ENCODE measurements around the gene ARHGDIA. TPM values are rescaled to one million over a fixed set of nuclear protein-coding genes. Genes with fewer than 3 reads are reported as not detected.

The ARHGDIA gene
- total and polyA plus RNA-seq, 2 of the 8 experiments (the other 6 are each of a cell fraction or from before 2014, with no cell fraction given), result 62.4 to 217 TPM

DNA sequence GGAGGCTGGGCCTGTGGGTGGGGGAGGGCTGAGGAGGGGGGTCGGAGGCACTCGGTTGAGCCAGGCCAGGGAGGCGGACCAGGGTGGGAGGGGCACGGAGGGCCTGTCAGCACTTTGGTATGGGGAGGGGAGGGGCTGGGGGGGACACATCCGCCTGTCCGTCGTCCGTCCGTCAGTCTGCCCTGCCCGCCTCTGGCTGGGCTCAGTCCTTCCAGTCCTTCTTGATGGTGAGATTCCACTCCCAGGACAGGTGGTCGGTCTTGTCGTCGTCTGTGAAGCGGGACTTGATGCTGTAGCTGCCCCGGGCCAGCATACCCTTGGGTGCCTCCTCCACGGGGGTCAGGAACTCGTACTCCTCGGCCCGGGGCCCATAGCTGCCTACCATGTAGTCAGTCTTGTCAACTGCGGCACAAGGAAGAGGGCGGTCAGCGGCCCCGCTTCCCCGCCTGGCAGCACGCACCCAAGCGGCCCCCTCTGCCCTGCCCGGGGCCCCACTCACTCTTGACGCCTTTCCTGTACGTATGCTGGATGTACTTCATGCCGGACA, 2.4 kb downstream of the ARHGDIA start:
- Histone ChIP-seq H3K36me3 (ENCODE audit: control insufficient read depth in 2 of 4, insufficient read depth in 4 of 4, low read length in 3 of 4) (peaks cover 0 to 22% (median 5%) of the 10 kb centered on the region in 4 experiments; a peak in 4 of 8 replicates), H3K18ac (ENCODE audit: extremely low read depth, low read length) (no peak overlapping the region), H4K8ac (ENCODE audit: extremely low read depth, insufficient read depth, low read length) (peak overlapping the region; percentile 71), H2AK5ac (ENCODE audit: low read depth, low read length) (no peak overlapping the region), H3K4me1 (replicated peaks in 1 of 4; ENCODE audit: control insufficient read depth in 3 of 4, insufficient read depth in 4 of 4, low read length in 3 of 4) (peaks cover 0 to 31% (median 21%) of the 10 kb centered on the region in 4 experiments; a peak in 6 of 7 replicates), H4K5ac (ENCODE audit: insufficient read length, low read depth, low read length) (no peak overlapping the region), H3K9me3 (ENCODE audit: insufficient read depth in 2 of 2, low read depth in 1 of 2, low read length in 1 of 2) (no peaks in the 10 kb centered on the region), H3K14ac (ENCODE audit: insufficient read length) (no peak overlapping the region), H3K4me2 (ENCODE audit: insufficient read depth in 1 of 2, low read depth in 2 of 2, low read length in 2 of 2) (no peak overlapping the region), H2AFZ (ENCODE audit: low read length) (no peak overlapping the region), H3K4me3 (ENCODE audit: extremely low read depth in 1 of 4, insufficient read depth in 2 of 4, low read depth in 3 of 4, low read length in 4 of 4) (0 out of 8 replicates have a peak overlapping the region, but pooled peaks of 1 of the 4 experiments have one; percentile 1), H2BK20ac (ENCODE audit: low read length) (no peak overlapping the region), H3K23me2 (ENCODE audit: low read depth, low read length) (peaks cover 12% of the 10 kb centered on the region; the same call in 1 of the 2 replicates), H4K91ac (replicated peaks; ENCODE audit: insufficient read length, low read length) (no peak overlapping the region), H3K9ac (replicated peaks in 1 of 4; ENCODE audit: extremely low read depth in 1 of 4, low read depth in 3 of 4, low read length in 3 of 4) (no peak overlapping the region), H2BK15ac (ENCODE audit: low read length) (no peak overlapping the region), H2BK12ac (ENCODE audit: low read depth, low read length) (0 out of 2 replicates have a peak overlapping the region, but pooled peaks have one; percentile 50), H3K4ac (replicated peaks; ENCODE audit: insufficient read length, low read depth, low read length) (no peak overlapping the region), H4K20me1 (replicated peaks in 1 of 2; ENCODE audit: control insufficient read depth in 1 of 2, insufficient read depth in 2 of 2, low read length in 2 of 2) (peaks cover 8 to 40% of the 10 kb centered on the region in 2 experiments), H3K79me2 (ENCODE audit: control insufficient read depth in 1 of 2, insufficient read depth in 2 of 2, low read length in 2 of 2) (peaks cover 4 to 11% of the 10 kb centered on the region in 2 experiments; a peak in 2 of 4 replicates), H2BK120ac (replicated peaks; ENCODE audit: low read depth, low read length) (no peak overlapping the region), H2BK5ac (ENCODE audit: low read depth, low read length) (no peak overlapping the region), H3K56ac (replicated peaks; ENCODE audit: insufficient read length, low read depth, low read length) (no peak overlapping the region), H3K27me3 (replicated peaks in 1 of 4; ENCODE audit: control insufficient read depth in 3 of 4, extremely low read depth in 1 of 4, insufficient read depth in 3 of 4, low read length in 3 of 4) (no peaks in the 10 kb centered on the region), H3K23ac (ENCODE audit: insufficient read length) (no peak overlapping the region), H3K27ac (ENCODE audit: low read depth, low read length) (no peak overlapping the region), H3K79me1 (ENCODE audit: low read depth, low read length) (peaks cover 2% of the 10 kb centered on the region)
- 87% methylated on average over 26 of the region's 30 CpGs; no CpG with 5 or more reads in 1 of the 2 experiments for WGBS, 2 experiments (ENCODE audit: extremely low coverage in 1 of 2, insufficient coverage in 1 of 2, insufficient read length in 1 of 2, insufficient replicate concordance in 2 of 2, low coverage in 1 of 2, low lambda C conversion rate in 2 of 2, missing lambda C conversion rate in 1 of 2)
- DNase-seq (ENCODE audit: low read depth in 1 of 2, low spot score in 2 of 2) (no peak), FAIRE-seq (no peak)
- ChIA-PET CTCF (ENCODE audit: partially characterized antibody) (interaction anchor here (0.6 to 2.9 kb wide), 42 partner anchors 10 to 190 kb away, joined by 3 to 24 read pairs (median 5); partner anchors contain the start of genes MYADML2, NPB, PCYT2 and PYCR1), POLR2A (ENCODE audit: partially characterized antibody) (interaction anchor here (0.7 to 6.6 kb wide), 27 partner anchors 8 to 183 kb away, joined by 3 to 41 read pairs (median 5); partner anchors contain the start of genes ALYREF, ANAPC11, CENPX and LRRC45)
- TF ChIP-seq SUZ12 (IDR thresholded peaks at IDR 0.05; ENCODE audit: low read length) (no peak), EZH2 (IDR thresholded peaks at IDR 0.05; ENCODE audit: low read depth, low read length, severe bottlenecking) (no peak), CHD1 (IDR thresholded peaks at IDR 0.05; ENCODE audit: low read depth, low read length) (no peak), ASH2L (IDR thresholded peaks at IDR 0.05; ENCODE audit: low read length) (no peak), POLR2A (IDR thresholded peaks at IDR 0.05; ENCODE audit: control extremely low read depth in 1 of 2, low read depth in 2 of 2, low read length in 2 of 2) (peak; percentile 48 to 55; a peak in 2 of 3 replicates), CBX8 (IDR thresholded peaks at IDR 0.05; ENCODE audit: borderline replicate concordance, low read depth, low read length) (no peak), CBX5 (IDR thresholded peaks at IDR 0.05; ENCODE audit: low read depth, low read length) (no peak), POLR2AphosphoS5 (IDR thresholded peaks at IDR 0.05; ENCODE audit: low read depth, low read length) (peak; percentile 64; the same call in 1 of the 2 replicates), SIX5 (IDR thresholded peaks at IDR 0.05; ENCODE audit: low read depth, low read length) (no peak)
- TF ChIP-seq, protein P1, sequence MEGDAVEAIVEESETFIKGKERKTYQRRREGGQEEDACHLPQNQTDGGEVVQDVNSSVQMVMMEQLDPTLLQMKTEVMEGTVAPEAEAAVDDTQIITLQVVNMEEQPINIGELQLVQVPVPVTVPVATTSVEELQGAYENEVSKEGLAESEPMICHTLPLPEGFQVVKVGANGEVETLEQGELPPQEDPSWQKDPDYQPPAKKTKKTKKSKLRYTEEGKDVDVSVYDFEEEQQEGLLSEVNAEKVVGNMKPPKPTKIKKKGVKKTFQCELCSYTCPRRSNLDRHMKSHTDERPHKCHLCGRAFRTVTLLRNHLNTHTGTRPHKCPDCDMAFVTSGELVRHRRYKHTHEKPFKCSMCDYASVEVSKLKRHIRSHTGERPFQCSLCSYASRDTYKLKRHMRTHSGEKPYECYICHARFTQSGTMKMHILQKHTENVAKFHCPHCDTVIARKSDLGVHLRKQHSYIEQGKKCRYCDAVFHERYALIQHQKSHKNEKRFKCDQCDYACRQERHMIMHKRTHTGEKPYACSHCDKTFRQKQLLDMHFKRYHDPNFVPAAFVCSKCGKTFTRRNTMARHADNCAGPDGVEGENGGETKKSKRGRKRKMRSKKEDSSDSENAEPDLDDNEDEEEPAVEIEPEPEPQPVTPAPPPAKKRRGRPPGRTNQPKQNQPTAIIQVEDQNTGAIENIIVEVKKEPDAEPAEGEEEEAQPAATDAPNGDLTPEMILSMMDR (IDR thresholded peaks at IDR 0.05; ENCODE audit: control extremely low read depth in 1 of 3, insufficient read depth in 1 of 3, low read depth in 1 of 3, low read length in 3 of 3), result no peak
